PFSK-1 (cell line): ENCODE results near the gene HSPBAP1.

Experiments used
- POLR2AphosphoS5 ChIP-seq: IDR thresholded peaks from 2 replicates; pipeline ENCODE4 v1.6.1; 2012; ENCODE audit warnings: low read depth, mild to moderate bottlenecking, control low read depth, low read length, moderate library complexity
- REST ChIP-seq, 2 experiments: IDR thresholded peaks; 2 replicates each; pipeline versions ENCODE4 v1.6.1 to v1.8.0; 2011 to 2012; ENCODE audit warnings: low read depth in 2 of 2, low read length in 2 of 2, control low read depth in 1 of 2, inconsistent platforms in 1 of 2, mild to moderate bottlenecking in 1 of 2, moderate library complexity in 1 of 2; ENCODE audit not compliant: insufficient read depth in 1 of 2
- SIN3A ChIP-seq: IDR thresholded peaks from 2 replicates; pipeline ENCODE4 v1.6.1; 2012; ENCODE audit warnings: mild to moderate bottlenecking, low read length, moderate library complexity, borderline replicate concordance; ENCODE audit not compliant: insufficient read depth

- TF ChIP-seq POLR2AphosphoS5 (no peak), SIN3A (no peak), REST (IDR thresholded peaks at IDR 0.05; ENCODE audit: insufficient read depth in 1 of 2, low read depth in 2 of 2, low read length in 2 of 2) (no peak)
Measured at GRCh38 chr3:122777563-122777962, 16.1 kb downstream of the HSPBAP1 start.
